Tibial nerve (tissue), 4 donors: ENCODE results near the gene RASL10B. TPM values are rescaled to one million over a fixed set of nuclear protein-coding genes. Genes with fewer than 3 reads are reported as not detected.

ENCODE experiments used
- DNase-seq, 2 donors: peaks; one replicate each; pipeline ENCODE4 v3.0.0-alpha.2; 2019; ENCODE audit warnings: low spot score in 2 of 2
- H3K27ac ChIP-seq, 4 donors: fragments of 200-600 bp; sonication (generic) in 3 of 4; one replicate each; pipeline ENCODE4 v1.5.1; 2017 to 2019; ENCODE audit warnings: mild to moderate bottlenecking in 1 of 4
- H3K27me3 ChIP-seq, 2 donors: fragments of 200-600 bp; sonication (generic) in 1 of 2; one replicate each; pipeline versions ENCODE4 v1.5.1 to v1.6.0; 2017 to 2019
- H3K36me3 ChIP-seq, 3 donors: fragments of 200-600 bp; sonication (generic); one replicate each; pipeline ENCODE4 v1.5.1; 2018 to 2019
- H3K4me1 ChIP-seq, 4 donors: fragments of 200-600 bp; sonication (generic) in 3 of 4; one replicate each; pipeline ENCODE4 v1.5.1; 2017 to 2019
- H3K4me3 ChIP-seq, 4 donors: fragments of 200-600 bp; sonication (generic) in 3 of 4; one replicate each; pipeline ENCODE4 v1.5.1; 2017 to 2019; ENCODE audit warnings: mild to moderate bottlenecking in 1 of 4, moderate library complexity in 1 of 4
- H3K9me3 ChIP-seq, 4 donors: fragments of 200-600 bp; sonication (generic) in 3 of 4; one replicate each; pipeline ENCODE4 v1.5.1; 2017 to 2019
- EP300 ChIP-seq, 2 donors: sonication (generic); formaldehyde crosslinking; IDR thresholded peaks; one replicate each; pipeline ENCODE4 v1.6.1; 2017; ENCODE audit warnings: antibody characterized with exemption in 2 of 2, mild to moderate bottlenecking in 1 of 2
- POLR2A ChIP-seq, 2 donors: fragments of 450-650 bp; IDR thresholded peaks; one replicate each; pipeline ENCODE4 v1.6.1; 2017; ENCODE audit warnings: antibody characterized with exemption in 2 of 2, mild to moderate bottlenecking in 2 of 2, moderate library complexity in 2 of 2
- WGBS, 2 donors: methylation state at CpG; one replicate each; pipeline ENCODE4 v1.1.5; 2018; 5-methylcytosine and 5-hydroxymethylcytosine counted together
- total RNA-seq, 4 donors: library from RNA; depleted of rRNA; stranded (reverse); fragments of >200 nt; gene quantifications; one replicate each; pipeline ENCODE4 v1.1.0, GENCODE V29; 2016
- TF ChIP-seq, protein P1 (sequence below), 5 experiments: fragments of 200-600 bp in 3 of 5; fragments of 450-650 bp in 2 of 5; sonication (generic) in 3 of 5; IDR thresholded peaks; one replicate each; pipeline ENCODE4 v1.5.1; 2016 to 2019; ENCODE audit warnings: antibody characterized with exemption in 5 of 5, mild to moderate bottlenecking in 3 of 5, moderate library complexity in 2 of 5

Gene RASL10B
- total RNA-seq, 4 donors from 2014 or later = 8.4 to 25.3 (median 21.9) TPM

DNA sequence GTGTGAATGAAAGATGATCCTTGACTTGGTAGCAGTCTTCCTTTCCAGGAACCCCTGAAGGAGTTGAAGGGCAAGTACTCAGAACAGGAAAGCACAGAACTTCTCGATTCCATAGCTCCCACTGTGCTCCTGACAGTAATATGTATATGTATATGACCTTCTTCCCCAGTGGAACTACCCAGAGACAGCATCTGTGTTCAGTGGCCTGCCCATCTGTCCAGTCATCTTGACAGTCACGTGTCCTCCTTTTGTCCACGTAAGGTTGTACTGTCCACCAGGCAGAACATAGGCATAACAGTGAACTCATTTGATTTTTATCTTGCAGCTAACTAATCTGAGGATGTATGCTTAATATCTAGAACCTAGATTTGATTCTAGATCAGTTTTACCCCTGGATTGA is 37.8 kb upstream of the RASL10B start:
- Histone ChIP-seq H3K36me3 (peaks cover 0 to 65% (median 0%) of the 10 kb centered on the region in 3 donors), H3K9me3 (no peaks in the 10 kb centered on the region), H3K27ac (no peak overlapping the region), H3K4me1 (peaks cover 0 to 6% (median 0%) of the 10 kb centered on the region in 4 donors), H3K27me3 (no peaks in the 10 kb centered on the region), H3K4me3 (no peak overlapping the region)
- WGBS, 2 donors = 92 to 96% methylated on average over 3 of the region's 3 CpGs
- TF ChIP-seq, protein P1, sequence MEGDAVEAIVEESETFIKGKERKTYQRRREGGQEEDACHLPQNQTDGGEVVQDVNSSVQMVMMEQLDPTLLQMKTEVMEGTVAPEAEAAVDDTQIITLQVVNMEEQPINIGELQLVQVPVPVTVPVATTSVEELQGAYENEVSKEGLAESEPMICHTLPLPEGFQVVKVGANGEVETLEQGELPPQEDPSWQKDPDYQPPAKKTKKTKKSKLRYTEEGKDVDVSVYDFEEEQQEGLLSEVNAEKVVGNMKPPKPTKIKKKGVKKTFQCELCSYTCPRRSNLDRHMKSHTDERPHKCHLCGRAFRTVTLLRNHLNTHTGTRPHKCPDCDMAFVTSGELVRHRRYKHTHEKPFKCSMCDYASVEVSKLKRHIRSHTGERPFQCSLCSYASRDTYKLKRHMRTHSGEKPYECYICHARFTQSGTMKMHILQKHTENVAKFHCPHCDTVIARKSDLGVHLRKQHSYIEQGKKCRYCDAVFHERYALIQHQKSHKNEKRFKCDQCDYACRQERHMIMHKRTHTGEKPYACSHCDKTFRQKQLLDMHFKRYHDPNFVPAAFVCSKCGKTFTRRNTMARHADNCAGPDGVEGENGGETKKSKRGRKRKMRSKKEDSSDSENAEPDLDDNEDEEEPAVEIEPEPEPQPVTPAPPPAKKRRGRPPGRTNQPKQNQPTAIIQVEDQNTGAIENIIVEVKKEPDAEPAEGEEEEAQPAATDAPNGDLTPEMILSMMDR (IDR thresholded peaks at IDR 0.05) = no peak
- TF ChIP-seq EP300 (IDR thresholded peaks at IDR 0.05) (no peak), POLR2A (IDR thresholded peaks at IDR 0.05) (no peak)
- no peak for DNase-seq

DNA sequence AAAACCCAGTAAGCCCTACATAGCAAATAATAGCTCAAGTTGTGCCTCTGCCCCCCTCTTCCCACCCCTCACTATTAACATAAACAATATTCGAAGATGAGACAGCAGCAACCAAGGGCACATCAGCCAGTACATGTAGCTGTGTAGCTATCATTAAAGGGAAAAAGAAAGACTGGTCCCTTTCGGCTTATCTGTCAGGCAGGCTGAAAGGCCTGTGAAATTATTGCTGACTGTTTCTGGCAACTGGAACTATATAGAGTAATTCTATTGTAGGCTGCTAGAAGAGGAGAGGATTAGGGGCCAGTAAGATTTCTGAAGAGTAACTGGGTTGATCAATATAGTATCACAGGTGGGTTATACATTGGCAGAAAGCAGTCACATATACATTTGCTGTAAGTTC is 36.5 kb upstream of the RASL10B start:
- TF ChIP-seq POLR2A (IDR thresholded peaks at IDR 0.05) = no peak
- TF ChIP-seq EP300 (IDR thresholded peaks at IDR 0.05) = no peak
- TF ChIP-seq, protein P1 (IDR thresholded peaks at IDR 0.05) = no peak
- no peaks in the 10 kb centered on the region for H3K27me3 ChIP-seq
- peaks cover 0 to 6% (median 0%) of the 10 kb centered on the region in 4 donors for H3K4me1 ChIP-seq
- DNase-seq = no peak
- H3K9me3 ChIP-seq = no peaks in the 10 kb centered on the region
- H3K27ac ChIP-seq = no peak overlapping the region
- no peak overlapping the region for H3K4me3 ChIP-seq
- WGBS, 2 donors = 73 to 74% methylated on average over 2 of the region's 2 CpGs
- H3K36me3 ChIP-seq = peaks cover 0 to 55% (median 0%) of the 10 kb centered on the region in 3 donors

DNA sequence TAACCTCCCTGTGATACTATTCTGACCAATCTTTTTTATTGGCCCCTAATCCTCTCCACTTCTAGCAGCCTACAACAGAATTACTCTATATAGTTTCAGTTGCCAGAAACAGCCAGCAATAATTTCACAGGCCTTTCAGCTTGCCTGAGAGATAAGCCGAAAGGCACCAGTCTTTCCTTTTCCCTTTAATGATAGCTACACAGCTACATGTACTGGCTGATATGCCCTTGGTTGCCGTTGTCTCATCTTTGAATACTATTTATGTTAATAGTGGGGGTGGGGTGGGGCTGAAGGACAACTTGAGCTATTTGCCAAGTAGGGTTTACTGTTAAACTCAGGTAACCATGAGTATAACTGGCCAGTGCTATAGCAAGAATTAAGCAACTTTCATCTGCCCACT is 35.8 kb upstream of the RASL10B start:
- Histone ChIP-seq H3K9me3 (no peaks in the 10 kb centered on the region), H3K36me3 (peaks cover 0 to 48% (median 0%) of the 10 kb centered on the region in 3 donors), H3K27ac (no peak overlapping the region), H3K4me1 (peaks cover 0 to 6% (median 0%) of the 10 kb centered on the region in 4 donors), H3K27me3 (no peaks in the 10 kb centered on the region), H3K4me3 (no peak overlapping the region)
- DNase-seq = no peak
- TF ChIP-seq EP300 (IDR thresholded peaks at IDR 0.05) (no peak), POLR2A (IDR thresholded peaks at IDR 0.05) (no peak)
- TF ChIP-seq, protein P1 (IDR thresholded peaks at IDR 0.05) = no peak
- 74 to 77% methylated on average over 2 of the region's 2 CpGs for WGBS, 2 donors

DNA sequence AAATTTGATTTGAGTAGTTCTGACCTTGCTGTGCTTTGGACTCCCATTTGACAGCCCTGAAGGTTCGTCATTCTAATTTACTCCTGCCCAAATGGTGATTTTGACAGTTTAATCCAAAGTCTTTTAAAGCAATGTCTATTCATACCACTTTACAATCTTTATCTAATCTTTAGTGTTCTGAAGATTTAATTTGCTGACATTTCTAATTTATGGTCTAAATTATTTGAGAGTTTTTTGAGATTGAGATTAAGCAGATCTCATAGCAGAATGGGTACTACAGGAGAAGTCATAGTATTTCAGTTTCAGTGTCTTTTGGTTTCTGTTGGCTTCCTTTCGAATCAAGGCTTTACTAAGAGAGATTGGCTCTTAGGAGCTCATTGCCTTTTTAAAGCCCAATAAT is 32.6 kb upstream of the RASL10B start:
- Histone ChIP-seq H3K4me1 (no peaks in the 10 kb centered on the region), H3K27ac (no peak overlapping the region), H3K9me3 (no peaks in the 10 kb centered on the region), H3K4me3 (no peak overlapping the region), H3K36me3 (peaks cover 0 to 47% (median 0%) of the 10 kb centered on the region in 3 donors), H3K27me3 (no peaks in the 10 kb centered on the region)
- no peak for TF ChIP-seq EP300 (IDR thresholded peaks at IDR 0.05)
- TF ChIP-seq, protein P1 (IDR thresholded peaks at IDR 0.05) = no peak
- no peak for TF ChIP-seq POLR2A (IDR thresholded peaks at IDR 0.05)
- DNase-seq = no peak
- 89 to 94% methylated on average over 2 of the region's 2 CpGs for WGBS, 2 donors

DNA sequence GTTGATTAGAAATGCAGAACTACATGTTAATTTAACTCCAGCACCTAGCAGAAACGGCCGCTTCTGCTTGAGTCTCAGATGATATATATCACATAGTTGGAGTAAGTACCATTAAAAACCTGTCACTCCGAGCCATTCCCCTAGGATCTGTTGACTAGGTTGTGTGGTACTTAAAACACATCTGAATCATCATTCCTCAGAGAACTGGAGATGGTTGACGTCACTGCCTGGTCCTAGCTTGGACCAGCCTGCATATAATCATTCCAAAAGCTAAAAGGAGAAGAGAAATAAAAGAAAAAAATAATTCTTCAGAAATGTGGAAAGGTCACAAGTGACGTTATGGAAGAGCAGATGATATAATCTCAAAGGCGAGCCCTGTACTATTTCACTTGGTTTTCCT is 31.3 kb upstream of the RASL10B start:
- peaks cover 0 to 33% (median 0%) of the 10 kb centered on the region in 3 donors for H3K36me3 ChIP-seq
- 79 to 90% methylated on average over 6 of the region's 6 CpGs for WGBS, 2 donors
- TF ChIP-seq EP300 (IDR thresholded peaks at IDR 0.05) (no peak), POLR2A (IDR thresholded peaks at IDR 0.05) (no peak)
- TF ChIP-seq, protein P1 (IDR thresholded peaks at IDR 0.05) = no peak
- H3K4me1 ChIP-seq = no peaks in the 10 kb centered on the region
- DNase-seq = no peak
- no peak overlapping the region for H3K27ac ChIP-seq
- no peak overlapping the region for H3K4me3 ChIP-seq
- H3K27me3 ChIP-seq = no peaks in the 10 kb centered on the region
- H3K9me3 ChIP-seq = no peaks in the 10 kb centered on the region
